PFSK-1 (cell line): ENCODE data around the gene GPATCH8.

ENCODE experiments used
- POLR2AphosphoS5 ChIP-seq: IDR thresholded peaks from 2 replicates; pipeline ENCODE4 v1.6.1; 2012; ENCODE audit warnings: low read depth, mild to moderate bottlenecking, control low read depth, low read length, moderate library complexity
- TAF1 ChIP-seq: IDR thresholded peaks from 2 replicates; pipeline ENCODE4 v1.6.1; 2012; ENCODE audit warnings: low read length, control low read depth, borderline replicate concordance; ENCODE audit not compliant: insufficient read depth

- TF ChIP-seq TAF1 (no peak), POLR2AphosphoS5 (no peak)
These were observed 117.1 kb downstream of the GPATCH8 start for GRCh38 chr17:44386182-44386525.
